ENCODE results near the gene HOXB4.

HOXB4 gene

DNA sequence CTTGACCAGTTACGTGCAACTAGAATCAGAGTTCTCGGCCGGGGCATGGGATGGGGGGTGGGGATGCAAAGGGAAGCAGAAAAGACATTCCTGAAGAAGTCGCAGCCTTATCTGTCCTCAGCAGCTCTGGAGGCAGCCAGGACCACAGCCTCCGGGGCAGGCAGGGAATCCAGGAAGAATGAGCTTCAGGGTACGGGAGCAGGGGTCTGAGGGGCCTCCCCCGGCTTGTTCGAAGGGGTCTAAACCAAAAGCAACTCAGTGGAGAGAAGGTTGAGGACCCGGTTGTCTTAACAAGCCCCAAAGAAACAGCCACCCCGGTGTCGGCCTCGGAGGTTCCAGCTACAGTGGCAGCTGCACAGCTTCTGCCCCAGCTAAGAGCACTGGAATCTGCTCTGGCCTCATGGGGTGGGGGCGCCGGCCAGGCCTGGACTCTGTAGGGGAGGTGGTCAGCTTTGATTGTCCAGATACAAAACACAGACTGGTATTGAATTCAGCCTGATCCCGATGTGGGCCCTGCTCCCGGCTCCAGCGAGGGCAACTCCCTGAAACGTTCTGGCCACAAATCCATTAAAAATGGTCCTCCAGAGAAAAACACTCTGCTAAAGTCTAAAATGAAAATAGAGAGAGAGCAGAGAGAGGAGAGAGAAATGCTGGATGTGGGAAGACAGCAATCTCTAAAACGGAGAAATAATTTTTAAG is 7.7 kb downstream of the HOXB4 start:
- no peak for DNase-seq

DNA sequence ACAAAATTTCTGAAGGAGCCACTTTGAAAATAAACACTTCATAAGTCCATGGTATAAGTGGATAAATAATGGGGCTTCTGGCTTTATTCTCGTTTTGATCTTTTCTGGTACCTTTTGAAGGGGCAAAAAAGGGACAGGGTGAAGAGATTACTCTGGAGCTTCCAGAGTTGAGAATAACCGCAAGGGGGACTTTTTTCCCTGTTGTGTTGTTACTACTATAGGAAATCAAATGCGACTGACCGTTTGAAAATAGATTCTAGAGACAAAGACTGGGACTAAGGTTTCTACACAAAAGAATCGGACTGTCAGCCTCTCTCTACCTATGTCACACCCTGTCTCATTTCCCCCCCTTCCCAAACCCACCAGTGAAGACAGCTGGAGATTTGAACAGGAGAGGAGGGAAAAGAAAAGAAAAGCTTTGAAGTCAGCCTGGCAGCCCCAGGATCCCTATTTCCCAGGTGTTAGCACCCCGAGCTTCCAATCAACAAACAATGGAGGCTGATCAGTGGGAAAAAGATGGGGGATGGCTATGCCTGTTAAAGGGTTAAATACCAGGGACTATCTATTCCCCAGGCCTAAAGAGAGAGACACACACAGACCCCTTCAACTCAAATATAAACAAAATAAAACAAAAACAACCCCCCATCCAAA is 8.4 kb downstream of the HOXB4 start:
- DNase-seq, result no peak

DNA sequence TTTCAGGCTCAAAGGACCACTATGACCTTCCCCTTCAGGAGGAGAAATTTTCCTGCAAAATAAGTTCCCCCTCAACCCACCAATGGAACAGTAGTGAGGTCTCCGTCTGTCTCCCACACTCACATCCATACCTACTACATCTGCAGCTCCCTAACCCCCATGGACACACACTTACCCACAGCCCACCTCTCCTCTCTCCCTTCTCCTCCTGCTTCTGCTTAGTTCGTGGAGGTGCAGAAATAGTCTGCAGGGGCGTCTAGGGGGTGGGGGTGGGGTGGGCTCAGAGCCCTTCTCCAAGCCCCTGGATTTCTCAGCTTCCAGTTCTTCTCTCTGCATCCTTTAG is 8.9 kb downstream of the HOXB4 start:
- no peak for DNase-seq

DNA sequence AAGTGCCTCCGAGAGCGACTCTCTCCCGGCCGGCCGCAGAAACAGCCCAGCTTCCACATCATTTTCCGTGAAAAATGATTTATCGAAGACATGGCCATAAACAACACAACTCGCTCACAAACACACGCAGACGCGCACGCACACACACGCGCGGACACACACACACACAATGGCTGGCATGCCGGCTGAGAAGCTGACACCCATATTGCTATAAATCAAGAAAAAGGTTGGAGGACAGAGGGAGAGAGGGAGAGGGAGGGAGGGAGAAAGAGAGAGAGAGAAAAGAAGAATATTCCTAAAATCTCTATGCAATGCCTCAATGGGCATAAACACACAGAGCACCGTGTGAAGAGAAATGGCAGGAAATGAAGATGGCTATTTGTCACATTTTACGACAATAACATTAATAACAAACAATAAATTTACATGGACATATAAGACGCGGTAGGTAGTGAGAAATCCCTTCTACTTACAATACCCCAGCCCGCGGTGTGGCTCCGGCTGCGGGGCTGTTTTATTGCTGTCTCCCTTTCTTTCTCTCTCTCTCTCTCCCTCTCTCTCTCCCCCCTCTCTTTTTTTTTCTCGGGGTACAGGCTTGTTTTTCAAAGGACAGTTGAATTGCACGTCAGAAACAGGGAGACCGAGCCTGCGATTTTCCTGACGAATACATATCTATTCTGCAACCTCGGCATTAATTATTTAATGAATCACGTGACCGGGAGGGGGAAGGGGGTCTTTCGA is 9.5 kb downstream of the HOXB4 start:
- DNase-seq, result no peak

DNA sequence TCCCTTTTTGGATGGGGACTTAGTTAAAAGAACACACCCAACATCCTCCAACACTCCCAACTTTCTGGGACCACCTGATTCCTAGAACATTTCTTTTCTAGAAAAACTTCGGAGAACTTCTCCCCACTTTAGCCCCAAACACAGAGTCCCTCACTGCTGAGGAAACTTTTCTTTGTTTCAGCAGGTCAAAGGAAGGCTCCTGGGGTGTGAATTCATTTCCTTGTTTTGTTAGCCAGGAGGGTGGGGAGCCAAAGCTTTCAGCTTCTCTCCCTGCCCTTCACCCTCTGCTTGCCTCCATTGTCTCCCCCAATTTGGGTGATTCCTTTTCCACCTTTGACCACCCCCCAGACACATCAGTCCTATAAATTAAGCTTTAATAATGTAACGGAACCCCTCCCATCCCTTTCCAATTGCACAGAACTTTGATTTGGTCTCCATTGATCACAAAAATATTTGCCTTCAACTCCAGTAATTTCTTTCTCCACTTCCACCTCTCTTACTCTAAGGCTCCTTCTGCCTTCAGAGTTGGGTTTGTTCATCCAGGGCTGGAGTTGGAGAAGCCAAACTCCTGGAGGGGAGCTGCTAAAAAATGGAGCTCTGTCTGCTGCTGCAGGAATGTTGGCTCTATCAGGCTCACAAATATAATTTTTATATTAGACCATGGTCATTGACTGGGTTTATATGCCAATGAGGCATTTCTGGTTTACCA is 10.3 kb downstream of the HOXB4 start:
- DNase-seq, result no peak

DNA sequence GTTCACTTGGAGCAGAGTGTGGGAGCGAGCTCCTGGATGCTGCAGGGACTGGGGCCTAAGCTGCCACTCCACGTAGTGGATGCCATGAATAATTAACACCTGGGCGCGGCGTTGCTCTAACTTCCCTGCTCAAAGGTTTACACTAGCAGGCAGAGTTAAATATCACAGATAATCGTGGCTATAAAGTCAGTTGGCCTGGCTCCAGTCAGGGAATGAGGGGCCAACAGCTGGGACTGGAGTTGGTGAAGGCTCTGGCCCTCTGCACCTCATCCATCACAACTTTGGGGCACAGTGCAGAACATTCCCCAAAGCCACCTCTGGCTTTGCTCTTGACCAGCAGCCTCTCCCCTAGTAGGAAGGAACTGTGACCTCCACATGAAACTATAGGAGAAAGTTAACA is 10.9 kb downstream of the HOXB4 start:
- no peak for DNase-seq

DNA sequence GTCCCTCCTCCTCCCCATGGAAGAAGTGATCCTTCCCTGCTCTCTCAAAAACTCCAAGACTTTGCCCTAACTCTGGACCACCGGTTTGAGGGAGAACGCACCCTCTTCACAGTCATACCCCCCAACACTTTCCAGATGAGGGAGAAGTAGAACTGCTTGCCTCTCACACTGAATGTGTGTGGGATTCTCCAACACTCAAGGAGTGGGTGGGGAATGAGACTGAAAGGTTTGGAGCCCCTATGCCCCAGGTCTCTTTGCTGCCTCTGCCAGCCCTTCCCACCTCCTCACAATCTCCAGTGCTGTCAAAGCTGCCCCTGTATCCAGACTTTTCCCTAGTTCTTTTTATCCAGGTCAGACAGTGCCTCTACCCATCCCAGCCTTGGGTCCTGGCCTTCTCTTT is 11.4 kb downstream of the HOXB4 start:
- DNase-seq, result no peak

DNA sequence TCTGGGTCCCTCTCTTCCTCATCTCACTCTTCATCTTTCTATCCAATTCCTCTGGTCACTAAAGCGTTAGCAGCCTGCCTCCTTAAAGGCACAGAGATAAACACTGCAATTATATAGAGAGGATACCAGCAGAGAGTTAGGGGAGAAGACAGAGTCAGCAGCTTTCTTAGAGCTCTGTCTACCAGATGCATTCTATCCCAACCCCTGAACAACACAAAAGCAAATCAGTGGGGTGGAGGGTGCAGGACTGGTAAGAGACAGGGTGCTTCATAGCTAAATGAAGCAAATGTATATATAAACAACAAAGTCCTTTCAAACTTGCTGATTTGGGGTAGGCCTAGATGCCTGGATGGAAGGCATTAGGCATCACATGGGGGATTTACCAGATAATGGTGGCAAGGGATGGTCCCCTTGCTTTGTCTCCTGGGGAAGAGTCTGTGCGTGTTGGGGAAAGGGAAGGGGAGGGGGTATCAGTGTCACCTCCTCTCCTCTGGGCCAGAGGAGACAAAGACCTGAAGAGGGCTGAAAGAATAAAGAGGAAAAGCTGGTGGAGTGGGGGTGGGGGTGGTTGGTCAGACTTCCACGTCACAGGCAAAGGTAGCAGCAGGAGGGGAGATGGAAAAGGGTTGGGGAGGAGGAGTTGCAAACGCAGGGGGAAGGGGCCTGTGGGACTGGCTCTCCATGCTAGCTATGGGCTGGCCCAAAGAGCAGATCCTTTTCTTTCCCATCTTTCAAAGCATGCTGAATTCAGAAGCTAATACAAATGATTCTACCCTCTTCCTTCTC is 12.0 kb downstream of the HOXB4 start:
- no peak for DNase-seq

DNA sequence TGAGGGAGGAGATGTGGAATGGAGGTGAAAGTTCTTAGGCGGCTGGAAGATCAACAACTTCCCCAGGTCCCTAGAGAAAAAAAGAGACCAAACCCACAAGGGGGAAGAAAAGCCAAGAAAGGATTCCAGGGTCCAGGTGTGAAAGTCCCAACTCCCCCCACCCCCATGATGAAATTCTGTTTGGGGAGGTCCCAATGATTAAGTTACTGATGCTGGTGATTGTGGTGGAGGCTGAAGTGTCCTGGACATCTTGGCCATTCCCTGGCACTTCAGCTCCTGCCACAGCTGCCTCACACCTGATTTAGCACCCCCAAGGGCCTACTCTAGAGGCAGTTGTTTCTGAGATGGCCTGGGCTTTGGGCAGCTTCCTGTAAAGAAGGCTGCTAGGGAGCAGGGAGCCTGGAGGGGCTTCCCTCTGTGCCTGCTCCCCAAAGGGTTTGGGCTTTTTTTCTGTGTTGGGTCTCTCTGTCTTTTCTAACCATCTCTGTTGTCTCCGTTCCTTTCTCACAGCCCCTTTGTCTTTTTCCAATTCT is 13.1 kb downstream of the HOXB4 start:
- DNase-seq, result no peak

DNA sequence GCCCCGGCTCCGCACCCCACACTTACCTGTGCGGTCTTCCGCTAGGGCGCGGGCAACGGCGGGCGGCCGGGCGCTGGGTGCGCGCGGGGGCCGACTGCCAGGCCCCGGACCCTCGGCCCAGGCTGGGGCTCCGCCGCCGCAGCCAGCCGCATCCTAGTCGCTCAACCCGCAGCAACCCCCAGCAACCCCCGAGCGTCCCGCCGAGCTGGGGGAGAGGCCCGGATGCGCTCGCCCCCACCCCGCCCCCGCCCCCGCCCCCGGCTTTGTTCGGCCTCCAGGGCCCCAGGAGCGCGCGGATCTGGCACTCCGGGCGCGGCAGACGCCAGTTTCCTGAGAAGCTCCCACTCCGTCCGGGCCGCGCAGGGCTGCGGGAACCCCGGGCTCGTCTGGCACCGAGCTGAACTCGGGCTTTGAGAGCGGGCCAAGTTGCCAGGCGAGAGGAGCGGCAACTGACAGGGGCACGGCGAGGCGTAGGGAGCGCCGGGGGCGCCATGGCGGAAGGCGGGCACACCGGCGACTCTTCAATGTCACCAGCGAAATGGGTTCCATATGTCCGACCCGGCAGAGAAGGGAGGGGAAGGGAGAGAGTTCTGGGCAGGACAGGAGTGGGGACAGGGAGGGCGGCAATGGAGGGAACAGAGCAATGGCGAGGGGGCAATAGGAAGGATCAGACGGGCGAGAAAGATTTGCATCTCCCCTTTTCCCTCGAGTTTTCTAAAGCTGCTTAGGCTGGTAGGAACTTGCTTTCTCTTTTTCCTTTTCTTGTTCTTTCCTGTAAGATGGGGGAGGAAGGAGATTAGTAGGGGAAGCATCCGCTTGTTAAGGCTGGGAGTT is 13.7 kb downstream of the HOXB4 start:
- DNase-seq, result no peak

DNA sequence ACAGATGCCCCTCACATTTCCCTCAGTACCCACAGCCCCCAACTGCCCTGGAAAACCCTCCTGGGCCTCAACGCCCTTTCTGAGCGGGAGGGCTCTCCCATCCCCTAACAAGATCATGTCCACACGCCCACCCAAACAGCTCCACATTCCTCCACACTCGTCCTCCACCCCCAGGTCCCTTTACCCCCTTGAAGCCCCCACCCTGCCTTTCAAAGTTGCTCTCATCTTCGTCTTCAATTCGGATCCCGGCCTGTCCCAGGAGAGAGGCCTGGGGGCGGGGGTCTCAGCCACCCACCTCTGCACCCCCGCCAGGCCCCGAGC is 14.3 kb downstream of the HOXB4 start:
- DNase-seq, result no peak

DNA sequence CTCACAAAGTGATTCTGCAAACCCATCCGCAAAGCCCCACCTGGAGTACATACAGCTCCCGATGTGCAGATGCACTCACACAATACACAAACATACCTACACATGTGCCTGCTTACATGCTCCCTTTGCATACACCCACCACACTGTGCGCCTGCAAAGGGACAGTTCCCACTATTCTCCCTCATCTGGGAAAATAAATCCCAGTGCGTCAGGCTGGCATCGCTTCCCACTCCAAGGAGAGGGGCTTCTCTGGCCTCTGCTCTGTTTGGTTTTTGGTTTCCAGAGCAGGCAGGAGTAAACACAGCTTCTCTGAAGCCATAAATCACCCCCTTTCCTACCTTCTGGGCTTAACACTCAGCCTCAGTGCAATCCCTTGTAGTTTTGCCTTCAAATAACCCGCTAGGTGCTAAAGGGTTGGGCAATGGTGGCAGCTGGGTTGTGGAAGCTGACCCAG is 14.7 kb downstream of the HOXB4 start:
- DNase-seq, result no peak

DNA sequence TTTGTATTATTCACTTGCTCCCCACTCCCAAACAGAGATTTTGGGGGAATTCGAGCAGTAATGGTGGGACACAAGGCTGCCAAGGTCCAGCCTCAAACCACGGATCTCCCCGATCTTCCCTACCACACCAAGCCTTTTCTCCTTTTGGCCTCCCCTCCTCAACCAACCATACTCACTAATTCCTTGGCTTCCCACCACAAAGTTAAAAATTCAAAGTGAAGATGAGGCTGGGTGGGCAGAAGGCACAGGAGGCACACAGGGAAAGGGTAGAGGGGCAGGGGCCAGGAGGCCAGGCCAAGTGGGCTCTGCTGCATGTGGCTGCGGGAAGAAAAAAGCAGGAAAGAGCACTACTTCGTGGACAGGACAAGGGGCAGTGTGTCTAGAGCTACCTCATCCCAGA is 15.2 kb downstream of the HOXB4 start:
- DNase-seq, result no peak

DNA sequence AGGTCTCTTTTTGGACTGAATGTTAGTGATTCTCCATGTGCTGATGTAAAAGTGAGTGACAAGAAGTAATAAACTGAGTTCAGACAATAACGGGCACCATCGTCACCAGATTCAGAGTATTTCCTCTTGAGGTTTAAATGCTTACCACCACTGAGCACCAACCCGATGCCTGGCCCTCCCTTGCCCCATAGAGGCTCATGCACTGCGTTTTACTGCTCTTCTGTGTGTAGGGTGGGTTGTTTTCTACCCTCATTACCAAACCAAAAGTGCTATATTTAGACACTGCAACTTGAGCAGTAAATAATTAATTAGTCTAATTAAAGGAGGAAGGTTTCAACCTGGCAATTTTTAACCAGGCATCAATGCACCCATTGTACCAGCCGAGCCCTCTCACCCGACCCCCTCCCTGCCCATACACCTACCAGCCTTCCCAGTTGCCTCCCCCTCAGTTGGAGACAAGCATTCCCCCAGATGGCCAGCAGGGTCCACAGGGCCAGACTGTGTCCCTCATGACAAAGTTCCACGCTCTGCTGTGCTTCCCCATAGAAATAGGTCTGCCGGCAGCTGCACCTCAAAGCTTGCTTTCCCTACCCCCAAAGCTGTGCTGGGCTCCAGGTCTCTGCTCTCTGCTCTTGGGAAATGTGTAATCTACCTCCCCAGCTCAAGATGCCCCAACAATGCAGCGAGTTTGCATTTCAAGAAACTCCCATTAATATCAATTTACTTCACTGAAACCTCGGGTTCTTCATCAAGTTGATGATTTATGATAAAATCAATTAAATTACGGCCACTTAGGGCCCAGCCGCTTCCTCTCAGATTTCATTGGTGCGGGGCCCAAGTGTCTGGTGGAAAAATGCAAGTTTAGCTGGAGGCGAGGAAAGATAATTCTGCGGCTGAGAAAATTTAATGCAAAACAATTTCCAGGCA is 16.0 kb downstream of the HOXB4 start:
- DNase-seq, result no peak

DNA sequence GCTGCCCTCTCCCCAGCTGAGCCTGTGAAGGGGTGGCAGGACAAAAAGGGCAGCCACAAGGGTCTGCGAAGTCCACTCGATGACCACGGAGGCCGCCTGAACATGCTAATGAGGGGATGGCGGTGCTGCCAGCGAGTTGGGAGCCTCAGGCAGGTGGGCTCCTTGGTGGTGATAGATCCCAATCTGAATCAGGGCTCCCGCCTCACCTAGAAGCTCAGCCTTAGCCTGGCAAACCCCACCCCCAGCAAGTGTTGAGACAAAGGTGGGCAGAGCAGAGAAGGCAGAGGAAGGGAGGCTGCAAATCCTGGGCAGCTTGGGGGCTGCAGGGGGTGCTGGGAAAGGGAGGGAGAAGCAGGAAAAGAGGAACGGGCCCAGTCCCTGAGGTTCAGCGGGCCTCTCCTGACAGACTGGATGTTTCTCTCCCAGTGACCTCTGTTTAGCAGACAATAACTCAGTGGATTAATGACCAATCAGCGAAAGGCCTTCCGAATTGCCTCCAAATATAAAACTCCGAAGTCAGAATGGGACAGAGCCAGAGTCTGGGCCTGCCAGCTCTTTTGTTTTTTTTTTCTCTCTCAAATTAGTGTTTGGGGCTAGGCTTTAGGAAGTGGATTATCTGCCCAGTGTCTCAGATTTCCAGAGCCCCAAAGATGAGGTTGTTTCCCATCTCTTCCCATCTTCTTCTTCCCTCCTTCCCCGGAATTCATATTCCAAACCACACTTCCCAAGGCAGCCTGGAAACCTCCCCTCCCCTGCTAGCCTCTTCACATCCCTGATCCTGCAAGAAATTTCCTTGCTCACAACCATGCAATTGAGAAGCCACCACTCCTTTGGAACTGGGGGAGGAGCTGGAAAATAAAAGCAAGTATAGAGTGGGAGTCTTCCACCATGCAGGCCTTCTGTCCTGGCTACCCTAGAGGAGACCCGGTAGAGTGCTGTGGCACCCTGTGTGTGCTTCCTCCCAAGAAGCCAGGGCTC is 18.0 kb downstream of the HOXB4 start:
- DNase-seq, result no peak

DNA sequence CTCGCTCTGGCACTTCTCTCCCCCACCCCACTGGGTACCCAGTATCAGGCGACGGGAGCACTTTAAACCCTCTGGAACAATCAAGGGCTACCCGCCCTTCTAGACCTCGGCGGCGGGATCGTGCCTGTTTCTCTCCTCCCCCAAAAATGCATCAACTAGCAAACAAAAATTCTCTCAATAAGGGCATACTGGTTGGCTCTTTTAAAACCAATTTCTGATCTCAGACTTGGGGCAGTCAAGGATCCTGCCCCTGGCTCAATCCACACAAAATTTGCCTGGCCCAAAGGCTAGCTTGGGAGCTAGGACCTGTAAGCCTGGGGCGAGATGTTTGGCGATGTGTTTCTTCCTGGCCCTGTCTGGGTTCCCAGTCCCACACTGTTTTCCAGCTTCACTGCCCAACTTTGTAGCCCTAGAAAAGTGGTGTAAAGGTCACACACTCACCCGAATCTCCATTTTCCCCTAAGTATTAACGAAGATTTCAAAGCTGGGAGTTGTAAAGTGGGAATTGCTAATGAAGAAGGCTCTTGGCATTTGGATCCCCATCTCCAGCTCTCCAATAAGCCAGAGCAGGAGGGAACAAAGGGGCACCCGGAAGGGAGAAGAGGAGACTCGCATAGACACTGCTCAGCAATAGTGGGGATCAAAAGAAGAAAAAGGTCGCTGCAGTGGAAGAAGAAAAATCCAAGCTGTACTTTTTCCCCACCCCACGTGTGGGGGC is 18.9 kb downstream of the HOXB4 start:
- no peak for DNase-seq

DNA sequence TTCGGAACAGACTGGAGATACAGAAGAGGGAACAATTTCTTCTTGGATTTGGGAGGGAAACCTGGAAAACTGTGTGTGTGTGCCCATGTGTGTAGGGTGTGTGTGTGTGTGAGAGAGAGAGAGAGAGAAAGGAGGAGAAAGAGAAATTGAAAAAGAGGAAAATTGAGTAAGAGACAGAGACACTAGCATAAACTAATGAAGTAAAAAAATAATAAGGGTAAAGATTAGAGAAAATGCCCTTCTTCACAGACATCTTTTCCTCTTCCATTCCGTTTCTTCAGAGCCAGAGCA is 19.4 kb downstream of the HOXB4 start:
- DNase-seq, result no peak

DNA sequence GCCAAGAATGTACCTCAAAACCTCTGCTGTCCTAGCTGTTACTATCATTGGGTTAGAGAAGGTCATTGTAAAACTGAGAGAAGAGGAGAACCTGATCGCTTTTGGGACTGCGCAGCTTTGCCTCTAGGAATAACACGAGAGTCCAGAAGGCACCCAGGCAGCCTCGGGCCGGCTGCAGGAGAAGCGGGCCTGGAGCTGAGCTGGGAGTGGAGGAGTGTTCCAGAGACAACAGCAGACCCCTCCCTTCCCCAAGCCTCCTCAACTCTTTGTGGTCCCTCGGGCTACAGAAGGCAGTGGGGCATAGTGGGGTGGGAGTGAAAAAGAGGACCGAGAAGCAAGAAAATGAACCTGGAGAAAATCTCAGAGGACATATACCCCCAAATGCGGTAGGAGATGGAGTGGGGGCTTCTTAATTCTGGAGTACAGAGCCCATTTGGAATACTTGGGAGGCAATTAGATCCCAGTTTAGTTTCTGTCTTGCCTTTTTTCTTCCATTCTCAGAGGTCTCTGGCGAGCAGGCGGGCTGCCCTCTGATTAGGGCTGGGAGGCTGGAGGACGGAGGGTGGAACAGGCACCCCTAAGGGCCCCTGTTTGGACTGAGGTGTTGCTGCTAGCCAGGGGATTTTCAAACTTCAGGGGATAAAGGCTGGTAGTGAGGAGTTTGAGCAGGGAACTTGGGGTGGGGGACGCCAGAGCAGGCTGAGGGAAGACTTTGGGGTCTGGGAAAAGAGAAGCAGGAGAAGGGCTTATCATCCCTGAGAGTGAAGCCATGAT is 19.9 kb downstream of the HOXB4 start:
- no peak for DNase-seq

Measured in activated CD8-positive, alpha-beta memory T cell treated with anti-CD3 and anti-CD28 coated beads for 24 hours (primary cell).